GM23248 (cell line): Measurements from ENCODE around the gene RASA3. TPM values are rescaled to one million over a fixed set of nuclear protein-coding genes. Genes with fewer than 3 reads are reported as not detected.
A peak's percentile ranks its signal among the peaks of the same experiment; 100 is the strongest.

Experiments
- DNase-seq: peaks from one replicate; pipeline ENCODE4 v3.0.0-alpha.2; 2015
- H2AFZ ChIP-seq: fragments of 200-600 bp; sonication (generic); 2 replicates; pipeline ENCODE4 v1.6.1; 2016; ENCODE audit warnings: antibody characterized with exemption
- H3F3A ChIP-seq: fragments of 200-600 bp; sonication (generic); 2 replicates; pipeline ENCODE4 v1.6.1; 2016; ENCODE audit warnings: mild to moderate bottlenecking, antibody characterized with exemption, mixed run types; ENCODE audit not compliant: insufficient read depth
- H3K27ac ChIP-seq: fragments of 200-600 bp; sonication (generic); 2 replicates; pipeline ENCODE4 v1.5.1; 2016; ENCODE audit warnings: mild to moderate bottlenecking
- H3K27me3 ChIP-seq: fragments of 200-600 bp; sonication (generic); replicated peaks from 2 replicates; pipeline ENCODE4 v1.6.1; 2016; ENCODE audit warnings: mild to moderate bottlenecking; ENCODE audit not compliant: insufficient read depth
- H3K36me3 ChIP-seq: fragments of 200-600 bp; sonication (generic); 2 replicates; pipeline ENCODE4 v1.6.1; 2016; ENCODE audit warnings: low read depth, mild to moderate bottlenecking
- H3K4me1 ChIP-seq: fragments of 200-600 bp; sonication (generic); 2 replicates; pipeline ENCODE4 v1.6.1; 2016; ENCODE audit warnings: mild to moderate bottlenecking; ENCODE audit not compliant: insufficient read depth
- H3K4me2 ChIP-seq: fragments of 200-600 bp; sonication (generic); one replicate; pipeline ENCODE4 v1.6.1; 2016; ENCODE audit warnings: mild to moderate bottlenecking; ENCODE audit not compliant: unreplicated experiment
- H3K4me3 ChIP-seq: fragments of 200-600 bp; sonication (generic); 2 replicates; pipeline ENCODE4 v1.5.1; 2016; ENCODE audit warnings: mild to moderate bottlenecking
- H3K79me2 ChIP-seq: fragments of 200-600 bp; sonication (generic); 2 replicates; pipeline ENCODE4 v1.6.1; 2016; ENCODE audit warnings: mild to moderate bottlenecking; ENCODE audit not compliant: insufficient read depth
- H3K9ac ChIP-seq: fragments of 200-600 bp; sonication (generic); 2 replicates; pipeline ENCODE4 v1.6.1; 2016; ENCODE audit warnings: mild to moderate bottlenecking
- H3K9me2 ChIP-seq: fragments of 200-600 bp; sonication (generic); 2 replicates; pipeline ENCODE4 v1.6.1; 2016; ENCODE audit warnings: mixed run types, mild to moderate bottlenecking, moderate library complexity; ENCODE audit not compliant: insufficient read depth
- H3K9me3 ChIP-seq: fragments of 200-600 bp; sonication (generic); one replicate; pipeline ENCODE4 v1.6.1; 2017; ENCODE audit warnings: low read depth
- H4K20me1 ChIP-seq: fragments of 200-600 bp; sonication (generic); 2 replicates; pipeline ENCODE4 v1.6.0; 2016; ENCODE audit not compliant: insufficient read depth
- EZH2 ChIP-seq: fragments of 200-600 bp; sonication (generic); IDR thresholded peaks from 2 replicates; pipeline ENCODE4 v1.6.1; 2018; ENCODE audit warnings: antibody characterized with exemption, mild to moderate bottlenecking; ENCODE audit not compliant: insufficient read depth, poor library complexity, severe bottlenecking
- EZH2phosphoT487 ChIP-seq: fragments of 200-600 bp; sonication (generic); IDR thresholded peaks from 2 replicates; pipeline ENCODE4 v1.6.1; 2018; ENCODE audit warnings: antibody characterized with exemption, moderate library complexity, mild to moderate bottlenecking, low read depth; ENCODE audit not compliant: insufficient read depth
- WGBS, 2 experiments: methylation state at CpG; one replicate each; pipeline ENCODE4 v1.1.6; 2015 to 2017; ENCODE audit warnings: low lambda C conversion rate in 2 of 2, low coverage in 1 of 2; ENCODE audit errors: missing lambda C conversion rate in 2 of 2; 5-methylcytosine and 5-hydroxymethylcytosine counted together
- in situ Hi-C: fragments of 300-500 bp; cut with MboI; formaldehyde crosslinking; loops from 2 replicates; pipeline ENCODE4 v1.15.0; 2020
- polyA plus RNA-seq: library from polyadenylated mRNA; unstranded; fragments of >200 nt; fragmentation: Nextera tagmentation; extraction: Ambion mirVana; gene quantifications from 2 replicates; pipeline ENCODE4 v1.2.1, GENCODE V29; 2016
- total RNA-seq: library from RNA; depleted of rRNA; stranded (reverse); fragments of >200 nt; shearing (Covaris generic); gene quantifications from 2 replicates; pipeline ENCODE4 v1.2.3, GENCODE V29; 2014

Gene RASA3
- total and polyA plus RNA-seq, 2 experiments from 2014 or later: 34.3 to 36.7 TPM

GRCh38 chr13:114166381-114167131, 34.1 kb upstream of the RASA3 start:
- Histone ChIP-seq H3K27ac (no peak overlapping the region), H3K4me1 (peaks cover 8% of the 10 kb centered on the region; the same call in 1 of the 2 replicates), H3K9ac (no peak overlapping the region), H3K4me2 (no peak overlapping the region), H4K20me1 (no peaks in the 10 kb centered on the region), H3K79me2 (no peaks in the 10 kb centered on the region), H3K9me3 (no peaks in the 10 kb centered on the region), H2AFZ (no peak overlapping the region), H3K36me3 (no peaks in the 10 kb centered on the region), H3K4me3 (no peak overlapping the region), H3F3A (no peaks in the 10 kb centered on the region), H3K27me3 (no peaks in the 10 kb centered on the region; the same call in 1 of the 2 replicates), H3K9me2 (no peaks in the 10 kb centered on the region)
- peak; percentile 24 for DNase-seq
- TF ChIP-seq EZH2phosphoT487: no peak
- no peak for TF ChIP-seq EZH2
- WGBS, 2 experiments: 32 to 38% methylated on average over 19 to 20 of the region's 20 CpGs
- in situ Hi-C loops: no loop called here

- Histone ChIP-seq H3K27ac (no peak overlapping the region), H3K9me2 (no peaks in the 10 kb centered on the region)
- in situ Hi-C loops: no loop called here
Observed at GRCh38 chr13:114164681-114165429, 32.4 kb upstream of the RASA3 start.

GRCh38 chr13:114164053-114164452, 31.6 kb upstream of the RASA3 start:
- no peaks in the 10 kb centered on the region for H3K9me3 ChIP-seq
- H2AFZ ChIP-seq: no peak overlapping the region
- TF ChIP-seq EZH2 (no peak), EZH2phosphoT487 (no peak)
- no peaks in the 10 kb centered on the region for H3K9me2 ChIP-seq
- H3K9ac ChIP-seq: no peak overlapping the region
- H3K4me1 ChIP-seq: peaks cover 8% of the 10 kb centered on the region; the same call in 1 of the 2 replicates
- WGBS, 2 experiments: 84 to 89% methylated on average over 14 of the region's 14 CpGs
- no peaks in the 10 kb centered on the region; the same call in 1 of the 2 replicates for H3K27me3 ChIP-seq
- in situ Hi-C loops: no loop called here
- no peak overlapping the region for H3K4me3 ChIP-seq
- H3K79me2 ChIP-seq: no peaks in the 10 kb centered on the region
- no peaks in the 10 kb centered on the region for H4K20me1 ChIP-seq
- H3K36me3 ChIP-seq: no peaks in the 10 kb centered on the region
- no peak for DNase-seq
- H3K27ac ChIP-seq: no peak overlapping the region
- no peak overlapping the region for H3K4me2 ChIP-seq
- no peaks in the 10 kb centered on the region for H3F3A ChIP-seq

More at GRCh38 chr13:114164681-114165429, 32.4 kb upstream of the RASA3 start:
- H2AFZ ChIP-seq: no peak overlapping the region
- no peaks in the 10 kb centered on the region; the same call in 1 of the 2 replicates for H3K27me3 ChIP-seq
- 84 to 85% methylated on average over 26 of the region's 26 CpGs for WGBS, 2 experiments
- no peaks in the 10 kb centered on the region for H3K36me3 ChIP-seq
- peaks cover 8% of the 10 kb centered on the region; the same call in 1 of the 2 replicates for H3K4me1 ChIP-seq
- H4K20me1 ChIP-seq: no peaks in the 10 kb centered on the region
- no peak for TF ChIP-seq EZH2
- TF ChIP-seq EZH2phosphoT487: no peak
- no peaks in the 10 kb centered on the region for H3K9me3 ChIP-seq
- DNase-seq: no peak
- H3K4me3 ChIP-seq: no peak overlapping the region
- no peak overlapping the region for H3K9ac ChIP-seq
- H3K4me2 ChIP-seq: no peak overlapping the region
- no peaks in the 10 kb centered on the region for H3F3A ChIP-seq
- no peaks in the 10 kb centered on the region for H3K79me2 ChIP-seq

- Histone ChIP-seq H3K4me1 (peaks cover 8% of the 10 kb centered on the region; the same call in 1 of the 2 replicates), H3K4me3 (0 out of 2 replicates have a peak overlapping the region, but pooled peaks have one; percentile 58), H3K4me2 (peak overlapping the region; percentile 89), H3K9ac (no peak overlapping the region), H3K27ac (no peak overlapping the region), H3K27me3 (no peaks in the 10 kb centered on the region; the same call in 1 of the 2 replicates), H3F3A (no peaks in the 10 kb centered on the region), H3K9me3 (no peaks in the 10 kb centered on the region), H2AFZ (peak overlapping the region; percentile 84), H4K20me1 (no peaks in the 10 kb centered on the region), H3K9me2 (no peaks in the 10 kb centered on the region), H3K79me2 (no peaks in the 10 kb centered on the region), H3K36me3 (no peaks in the 10 kb centered on the region)
- TF ChIP-seq EZH2phosphoT487 (no peak), EZH2 (no peak)
- in situ Hi-C loops: no loop called here
- no peak for DNase-seq
- WGBS, 2 experiments: 89 to 90% methylated on average over 16 of the region's 16 CpGs
Observed at GRCh38 chr13:114162533-114162922, 30.1 kb upstream of the RASA3 start.
